ENCODE data around the gene TOPBP1. TPM values are rescaled to one million over a fixed set of nuclear protein-coding genes. Genes with fewer than 3 reads are reported as not detected.

Gene TOPBP1
- total RNA-seq, 1 donor from 2014 or later, result 33.9 TPM

- peak overlapping the region; percentile 97 for H3K4me3 ChIP-seq (ENCODE audit: low read depth, low read length)
- DNase-seq (ENCODE audit: low read depth), result no peak
- TF ChIP-seq, protein P1, sequence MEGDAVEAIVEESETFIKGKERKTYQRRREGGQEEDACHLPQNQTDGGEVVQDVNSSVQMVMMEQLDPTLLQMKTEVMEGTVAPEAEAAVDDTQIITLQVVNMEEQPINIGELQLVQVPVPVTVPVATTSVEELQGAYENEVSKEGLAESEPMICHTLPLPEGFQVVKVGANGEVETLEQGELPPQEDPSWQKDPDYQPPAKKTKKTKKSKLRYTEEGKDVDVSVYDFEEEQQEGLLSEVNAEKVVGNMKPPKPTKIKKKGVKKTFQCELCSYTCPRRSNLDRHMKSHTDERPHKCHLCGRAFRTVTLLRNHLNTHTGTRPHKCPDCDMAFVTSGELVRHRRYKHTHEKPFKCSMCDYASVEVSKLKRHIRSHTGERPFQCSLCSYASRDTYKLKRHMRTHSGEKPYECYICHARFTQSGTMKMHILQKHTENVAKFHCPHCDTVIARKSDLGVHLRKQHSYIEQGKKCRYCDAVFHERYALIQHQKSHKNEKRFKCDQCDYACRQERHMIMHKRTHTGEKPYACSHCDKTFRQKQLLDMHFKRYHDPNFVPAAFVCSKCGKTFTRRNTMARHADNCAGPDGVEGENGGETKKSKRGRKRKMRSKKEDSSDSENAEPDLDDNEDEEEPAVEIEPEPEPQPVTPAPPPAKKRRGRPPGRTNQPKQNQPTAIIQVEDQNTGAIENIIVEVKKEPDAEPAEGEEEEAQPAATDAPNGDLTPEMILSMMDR (conservative IDR thresholded peaks at IDR 0.05; ENCODE audit: low read depth, low read length), result peak; percentile 42
These were observed 524 bp upstream of the TOPBP1 start for GRCh38 chr3:133662278-133662651.

GRCh38 chr3:133659806-133660205 is 1.9 kb downstream of the TOPBP1 start:
- no peak overlapping the region for H3K4me3 ChIP-seq (ENCODE audit: low read depth, low read length)

DNA sequence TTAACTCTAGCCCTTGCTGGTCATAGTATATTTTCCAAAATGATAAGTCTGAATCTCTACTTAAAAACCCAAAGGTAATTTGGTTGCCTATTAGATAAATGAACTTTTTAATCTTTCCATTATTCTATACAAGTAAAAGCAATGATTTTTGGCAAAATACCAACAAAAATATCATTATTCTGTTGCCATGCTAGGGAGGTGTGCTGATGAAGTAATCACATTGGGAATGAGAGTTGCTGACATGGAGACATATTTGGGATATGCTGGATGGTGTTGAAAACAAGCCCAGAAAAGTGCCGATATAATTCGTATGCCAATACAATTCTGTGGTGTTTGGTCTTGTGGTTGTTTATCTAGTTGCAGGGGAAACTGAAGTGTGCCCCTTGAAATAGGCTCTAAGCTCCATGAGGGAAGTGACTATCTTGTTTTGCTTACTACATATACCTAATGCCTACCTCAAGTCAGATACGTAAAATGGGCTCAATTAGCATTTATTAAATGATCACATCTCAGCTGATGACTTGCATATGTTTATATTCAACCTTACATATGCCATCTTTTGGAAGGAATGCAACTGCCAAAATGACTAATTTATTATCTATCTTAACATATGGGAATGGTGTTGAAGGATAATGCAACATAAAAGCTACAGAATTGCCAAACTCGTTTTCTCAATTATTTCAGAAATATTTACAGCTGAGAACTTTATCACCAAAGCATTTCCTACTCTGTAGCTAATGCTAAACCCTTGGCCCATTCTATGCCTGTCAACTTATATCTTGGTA is 5.8 kb downstream of the TOPBP1 start:
- TF ChIP-seq, protein P1 (conservative IDR thresholded peaks at IDR 0.05; ENCODE audit: low read depth, low read length), result no peak
- DNase-seq (ENCODE audit: low read depth), result no peak
- no peak overlapping the region for H3K4me3 ChIP-seq (ENCODE audit: low read depth, low read length)

More at GRCh38 chr3:133659806-133660205, 1.9 kb downstream of the TOPBP1 start:
- TF ChIP-seq, protein P1 (conservative IDR thresholded peaks at IDR 0.05; ENCODE audit: low read depth, low read length), result no peak
- no peak for DNase-seq (ENCODE audit: low read depth)

GRCh38 chr3:133649486-133650068 is 12.2 kb downstream of the TOPBP1 start:
- TF ChIP-seq, protein P1 (conservative IDR thresholded peaks at IDR 0.05; ENCODE audit: low read depth, low read length), result no peak
- no peak overlapping the region for H3K4me3 ChIP-seq (ENCODE audit: low read depth, low read length)
- no peak for DNase-seq (ENCODE audit: low read depth)

- DNase-seq (ENCODE audit: low read depth), result no peak
- no peak overlapping the region for H3K4me3 ChIP-seq (ENCODE audit: low read depth, low read length)
- TF ChIP-seq, protein P1 (conservative IDR thresholded peaks at IDR 0.05; ENCODE audit: low read depth, low read length), result no peak
These were observed 17.0 kb downstream of the TOPBP1 start for GRCh38 chr3:133644768-133645167.

GRCh38 chr3:133643611-133644010 is 18.1 kb downstream of the TOPBP1 start:
- no peak overlapping the region for H3K4me3 ChIP-seq (ENCODE audit: low read depth, low read length)
- no peak for DNase-seq (ENCODE audit: low read depth)
- TF ChIP-seq, protein P1 (conservative IDR thresholded peaks at IDR 0.05; ENCODE audit: low read depth, low read length), result no peak
